Stimulated activated CD8-positive, alpha-beta memory T cell treated with anti-CD3 and anti-CD28 coated beads, Interleukin-12 subunit alpha, Interleukin-12 subunit beta, amount 100 ng/mL, for 24 hours (primary cell): Measurements from ENCODE around the gene SPR.

Experiments
- DNase-seq: peaks from one replicate; pipeline ENCODE4 v3.0.0-alpha.2; 2020; ENCODE audit errors: extremely low read depth

The SPR gene

GRCh38 chr2:72932045-72932740 is 45.0 kb downstream of the SPR start:
- no peak for DNase-seq

GRCh38 chr2:72932805-72933204 is 45.6 kb downstream of the SPR start:
- no peak for DNase-seq

GRCh38 chr2:72933207-72933606 is 46.0 kb downstream of the SPR start:
- no peak for DNase-seq

- DNase-seq: no peak
Measured at GRCh38 chr2:72933646-72934151, 46.5 kb downstream of the SPR start.

- DNase-seq: no peak
Measured at GRCh38 chr2:72934683-72935610, 47.7 kb downstream of the SPR start.

- no peak for DNase-seq
Measured at GRCh38 chr2:72935611-72935957, 48.4 kb downstream of the SPR start.

- DNase-seq: no peak
Measured at GRCh38 chr2:72936660-72937355, 49.6 kb downstream of the SPR start.

- DNase-seq: no peak
Measured at GRCh38 chr2:72937356-72937669, 50.1 kb downstream of the SPR start.

GRCh38 chr2:72938455-72938854 is 51.2 kb downstream of the SPR start:
- no peak for DNase-seq

GRCh38 chr2:72940361-72940760 is 53.2 kb downstream of the SPR start:
- DNase-seq: no peak

GRCh38 chr2:72940786-72941185 is 53.6 kb downstream of the SPR start:
- no peak for DNase-seq
